ENCODE measurements around the gene NAA25.

DNA sequence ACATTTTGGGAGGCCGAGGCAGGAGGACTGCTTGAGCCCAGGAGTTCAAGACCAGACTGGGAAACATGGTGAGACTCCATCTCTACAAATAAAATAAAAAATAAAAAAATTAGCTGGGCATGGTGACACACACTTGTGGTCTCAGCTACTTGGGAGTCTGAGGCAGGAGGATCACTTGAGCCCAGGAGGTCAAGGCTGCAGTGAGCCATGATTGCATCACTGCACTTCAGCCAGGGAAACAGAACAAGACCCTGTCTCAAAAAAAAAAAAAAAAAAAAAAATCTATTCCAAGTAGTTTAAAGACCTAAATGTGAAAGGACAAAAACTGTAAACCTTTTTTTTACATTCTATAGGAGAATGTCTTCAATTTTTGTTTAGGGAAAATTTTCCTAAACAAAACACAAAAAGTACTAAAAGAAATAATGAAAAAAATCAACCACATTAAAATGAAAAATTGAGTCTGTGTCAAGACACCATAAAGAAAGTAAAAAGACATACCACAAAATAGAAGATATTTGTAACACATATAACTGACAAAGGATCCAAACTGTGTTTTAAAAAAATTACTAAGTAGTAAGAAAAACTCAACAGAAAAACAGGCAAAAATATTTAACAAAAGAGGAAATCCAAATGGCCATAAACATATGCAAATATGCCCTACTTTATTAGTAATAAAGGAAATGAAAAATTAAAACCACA lies 112.7 kb downstream of the NAA25 start:
- TF ChIP-seq POLR2A (IDR thresholded peaks at IDR 0.05; ENCODE audit: low read length) (no peak), GATA1 (IDR thresholded peaks at IDR 0.05; ENCODE audit: low read depth, low read length) (no peak)

Measured in erythroblast (primary cell).